ENCODE data around the gene MFSD2A. TPM values are rescaled to one million over a fixed set of nuclear protein-coding genes. Genes with fewer than 3 reads are reported as not detected.

The MFSD2A gene

DNA sequence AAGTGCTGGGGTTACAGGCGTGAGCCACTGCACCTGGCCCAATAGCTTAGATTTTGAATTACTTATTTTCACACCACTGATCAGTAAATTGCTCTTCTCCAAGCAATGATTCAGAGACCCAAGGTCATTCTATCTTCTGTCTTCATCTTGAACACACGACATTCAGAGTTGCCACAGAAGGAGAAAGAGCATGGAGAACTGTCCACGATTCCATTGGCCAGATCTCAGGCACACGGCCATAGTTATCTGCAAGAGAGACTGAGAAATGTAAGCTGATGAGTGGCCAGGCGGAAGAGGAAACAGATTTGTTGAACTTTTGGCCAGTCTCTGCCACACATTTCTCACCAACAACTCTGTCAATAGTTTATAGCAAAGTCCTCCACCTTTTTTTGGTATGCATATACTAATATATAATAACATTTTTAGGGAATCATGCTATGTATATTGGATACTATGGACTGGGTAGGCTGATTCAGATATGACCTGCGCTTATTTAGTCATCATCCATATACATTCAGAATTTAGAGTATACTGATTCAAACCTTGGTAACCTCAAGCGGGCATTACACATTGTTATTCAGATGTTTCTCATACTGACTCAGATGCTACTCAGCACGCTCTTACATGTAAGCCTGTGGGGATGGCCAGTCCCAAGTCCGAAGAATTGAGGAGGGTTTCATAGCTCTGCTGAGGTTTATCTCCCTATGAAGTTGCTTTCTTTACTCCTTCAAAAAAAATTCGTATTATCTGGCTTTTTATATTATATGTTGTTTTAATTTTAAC is 60.1 kb downstream of the MFSD2A start:
- Histone ChIP-seq H2AK5ac (ENCODE audit: low read length, severe bottlenecking) (no peak overlapping the region), H3K9ac (ENCODE audit: low read length) (peak overlapping the region; percentile 47), H4K91ac (ENCODE audit: low read length) (no peak overlapping the region), H4K8ac (ENCODE audit: low read length) (no peak overlapping the region), H3K36me3 (ENCODE audit: control insufficient read depth in 1 of 2, insufficient read depth in 2 of 2, low read depth in 1 of 2, low read length in 2 of 2) (no peaks in the 10 kb centered on the region), H3K79me1 (replicated peaks; ENCODE audit: low read length, poor library complexity, severe bottlenecking) (no peaks in the 10 kb centered on the region), H3K4me1 (ENCODE audit: control insufficient read depth, insufficient read depth, low read depth, low read length) (peaks cover 1% of the 10 kb centered on the region), H3K9me3 (ENCODE audit: control insufficient read depth, low read length) (no peaks in the 10 kb centered on the region), H3K18ac (ENCODE audit: low read depth in 1 of 2, low read length in 2 of 2) (no peak overlapping the region), H3K27ac (ENCODE audit: low read length, poor library complexity, severe bottlenecking) (no peak overlapping the region), H2BK120ac (ENCODE audit: low read depth, low read length) (no peak overlapping the region), H3K27me3 (ENCODE audit: control insufficient read depth in 1 of 2, insufficient read depth in 1 of 2, low read length in 2 of 2) (no peaks in the 10 kb centered on the region), H3K4me2 (ENCODE audit: low read length, poor library complexity, severe bottlenecking) (no peak overlapping the region), H3K14ac (ENCODE audit: low read length in 2 of 2) (no peak overlapping the region), H3K23ac (ENCODE audit: low read length in 2 of 2) (no peak overlapping the region), H2BK15ac (ENCODE audit: low read depth, poor library complexity, severe bottlenecking) (no peak overlapping the region), H3K4ac (ENCODE audit: low read depth in 1 of 2, low read length in 2 of 2) (no peak overlapping the region), H2BK12ac (ENCODE audit: low read length in 2 of 2) (no peak overlapping the region), H2AFZ (ENCODE audit: low read depth, low read length) (no peak overlapping the region), H3K4me3 (ENCODE audit: insufficient read depth in 1 of 2, low read depth in 1 of 2, low read length in 2 of 2) (no peak overlapping the region), H2BK5ac (ENCODE audit: low read depth, low read length, poor library complexity, severe bottlenecking) (no peak overlapping the region)
- WGBS = 36% methylated on average over 7 of the region's 10 CpGs
- DNase-seq = peak; percentile 87

DNA sequence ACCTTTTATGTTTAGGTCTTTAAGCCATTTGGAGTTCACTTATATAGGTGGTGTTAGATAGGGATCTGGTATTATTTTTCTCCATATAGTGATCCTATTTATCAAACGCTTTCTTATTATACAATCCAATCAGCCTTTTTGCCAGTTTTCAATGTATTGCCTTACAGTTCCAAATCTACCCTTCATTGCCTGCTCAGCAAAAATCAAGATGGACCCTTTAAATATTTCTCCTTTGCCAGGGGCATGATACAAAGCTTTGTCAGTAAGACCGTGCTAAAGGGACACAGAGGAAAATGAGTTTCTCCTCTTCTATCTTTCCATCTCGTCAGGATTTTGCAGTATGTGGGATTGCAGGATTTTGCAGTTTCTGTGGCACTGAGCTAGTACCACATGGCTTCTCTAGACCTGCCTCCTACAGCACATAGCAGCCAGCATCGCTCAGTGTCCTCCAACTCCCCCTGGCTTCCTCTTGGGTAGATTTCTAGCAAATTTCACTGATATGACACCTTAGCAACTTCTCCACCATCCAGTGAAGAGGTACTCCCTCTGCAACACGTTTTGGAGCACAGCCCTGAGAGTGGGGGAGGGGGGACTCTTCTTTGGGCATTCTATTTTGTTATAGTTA is 63.1 kb downstream of the MFSD2A start:
- no peak overlapping the region for H2BK5ac ChIP-seq (ENCODE audit: low read depth, low read length, poor library complexity, severe bottlenecking)
- no peak overlapping the region for H3K9ac ChIP-seq (ENCODE audit: low read length)
- no peaks in the 10 kb centered on the region for H3K27me3 ChIP-seq (ENCODE audit: control insufficient read depth in 1 of 2, insufficient read depth in 1 of 2, low read length in 2 of 2)
- H3K4me1 ChIP-seq (ENCODE audit: control insufficient read depth, insufficient read depth, low read depth, low read length) = peaks cover 1% of the 10 kb centered on the region
- H2BK120ac ChIP-seq (ENCODE audit: low read depth, low read length) = no peak overlapping the region
- whole genome bisulfite sequencing = 83% methylated on average over 5 of the region's 5 CpGs
- H3K23ac ChIP-seq (ENCODE audit: low read length in 2 of 2) = no peak overlapping the region
- H3K18ac ChIP-seq (ENCODE audit: low read depth in 1 of 2, low read length in 2 of 2) = no peak overlapping the region
- H3K4me2 ChIP-seq (ENCODE audit: low read length, poor library complexity, severe bottlenecking) = no peak overlapping the region
- H2AFZ ChIP-seq (ENCODE audit: low read depth, low read length) = no peak overlapping the region
- H3K79me1 ChIP-seq (replicated peaks; ENCODE audit: low read length, poor library complexity, severe bottlenecking) = no peaks in the 10 kb centered on the region
- no peaks in the 10 kb centered on the region for H3K9me3 ChIP-seq (ENCODE audit: control insufficient read depth, low read length)
- H3K27ac ChIP-seq (ENCODE audit: low read length, poor library complexity, severe bottlenecking) = no peak overlapping the region
- H4K8ac ChIP-seq (ENCODE audit: low read length) = no peak overlapping the region
- no peak overlapping the region for H2BK15ac ChIP-seq (ENCODE audit: low read depth, poor library complexity, severe bottlenecking)
- H3K4ac ChIP-seq (ENCODE audit: low read depth in 1 of 2, low read length in 2 of 2) = no peak overlapping the region
- H3K4me3 ChIP-seq (ENCODE audit: insufficient read depth in 1 of 2, low read depth in 1 of 2, low read length in 2 of 2) = no peak overlapping the region
- H3K36me3 ChIP-seq (ENCODE audit: control insufficient read depth in 1 of 2, insufficient read depth in 2 of 2, low read depth in 1 of 2, low read length in 2 of 2) = no peaks in the 10 kb centered on the region
- no peak overlapping the region for H2AK5ac ChIP-seq (ENCODE audit: low read length, severe bottlenecking)
- H4K91ac ChIP-seq (ENCODE audit: low read length) = no peak overlapping the region
- DNase-seq = no peak
- H2BK12ac ChIP-seq (ENCODE audit: low read length in 2 of 2) = no peak overlapping the region
- H3K14ac ChIP-seq (ENCODE audit: low read length in 2 of 2) = no peak overlapping the region

Small RNA genes lying within 50 kb of the gene (small RNA-seq; reads per million reads assigned to genes)
- gene RF00019 (ENCODE audit: low read depth) = not detected
